HS-27A (cell line): ENCODE results near the gene MAD2L1BP.
"Not testable (repeated sequence)": the region's sequence is repeated elsewhere in the genome, so short reads cannot be mapped to it uniquely, and the experiment has no call there.

Source experiments
- DNase-seq: peaks from one replicate; pipeline ENCODE4 v3.0.0-alpha.2; 2012; ENCODE audit warnings: low read depth, missing footprints

Gene MAD2L1BP

GRCh38 chr6:43627008-43627825, 8.4 kb upstream of the MAD2L1BP start:
- DNase-seq: peak; percentile 87

- DNase-seq: no peak
Measured at GRCh38 chr6:43628393-43629103, 7.1 kb upstream of the MAD2L1BP start.

- DNase-seq: peak; percentile 97
Measured at GRCh38 chr6:43629104-43629504, 6.5 kb upstream of the MAD2L1BP start, which contains the start of gene GTPBP2. TSS of gene GTPBP2 (minus strand) at chr6:43629264. CDS start at chr6:43629162, 102 bp downstream.

GRCh38 chr6:43629505-43630300, 5.9 kb upstream of the MAD2L1BP start:
- DNase-seq: peak; percentile 97

- no peak for DNase-seq
Measured at GRCh38 chr6:43630980-43631619, 4.5 kb upstream of the MAD2L1BP start.

- not testable (repeated sequence) for DNase-seq
Measured at GRCh38 chr6:43633002-43633401, 2.6 kb upstream of the MAD2L1BP start.

- no peak for DNase-seq
Measured at GRCh38 chr6:43634702-43635303, 837 bp upstream of the MAD2L1BP start.

GRCh38 chr6:43636308-43636659, 644 bp downstream of the MAD2L1BP start:
- DNase-seq: no peak

GRCh38 chr6:43639984-43640800, 4.6 kb downstream of the MAD2L1BP start:
- no peak for DNase-seq

GRCh38 chr6:43644940-43645612, 9.4 kb downstream of the MAD2L1BP start, which contains the start of gene RSPH9:
TSS of gene RSPH9 (plus strand) at chr6:43645036. CDS start at chr6:43645099, 63 bp downstream.
- DNase-seq: no peak

- no peak for DNase-seq
Measured at GRCh38 chr6:43645613-43645964, 9.9 kb downstream of the MAD2L1BP start.

- no peak for DNase-seq
Measured at GRCh38 chr6:43647613-43648012, 12.0 kb downstream of the MAD2L1BP start.

- DNase-seq: no peak
Measured at GRCh38 chr6:43648248-43648647, 12.6 kb downstream of the MAD2L1BP start.

- DNase-seq: not testable (repeated sequence)
Measured at GRCh38 chr6:43652822-43653221, 17.2 kb downstream of the MAD2L1BP start.

- no peak for DNase-seq
Measured at GRCh38 chr6:43657221-43657802, 21.7 kb downstream of the MAD2L1BP start.

GRCh38 chr6:43658161-43658560, 22.5 kb downstream of the MAD2L1BP start:
- no peak for DNase-seq

GRCh38 chr6:43662948-43663347, 27.3 kb downstream of the MAD2L1BP start:
- not testable (repeated sequence) for DNase-seq

- DNase-seq: peak; percentile 62
Measured at GRCh38 chr6:43665376-43665775, 29.7 kb downstream of the MAD2L1BP start.

- no peak for DNase-seq
Measured at GRCh38 chr6:43666196-43666920, 30.7 kb downstream of the MAD2L1BP start.
